ENCODE data around the gene PCSK7.

DNA sequence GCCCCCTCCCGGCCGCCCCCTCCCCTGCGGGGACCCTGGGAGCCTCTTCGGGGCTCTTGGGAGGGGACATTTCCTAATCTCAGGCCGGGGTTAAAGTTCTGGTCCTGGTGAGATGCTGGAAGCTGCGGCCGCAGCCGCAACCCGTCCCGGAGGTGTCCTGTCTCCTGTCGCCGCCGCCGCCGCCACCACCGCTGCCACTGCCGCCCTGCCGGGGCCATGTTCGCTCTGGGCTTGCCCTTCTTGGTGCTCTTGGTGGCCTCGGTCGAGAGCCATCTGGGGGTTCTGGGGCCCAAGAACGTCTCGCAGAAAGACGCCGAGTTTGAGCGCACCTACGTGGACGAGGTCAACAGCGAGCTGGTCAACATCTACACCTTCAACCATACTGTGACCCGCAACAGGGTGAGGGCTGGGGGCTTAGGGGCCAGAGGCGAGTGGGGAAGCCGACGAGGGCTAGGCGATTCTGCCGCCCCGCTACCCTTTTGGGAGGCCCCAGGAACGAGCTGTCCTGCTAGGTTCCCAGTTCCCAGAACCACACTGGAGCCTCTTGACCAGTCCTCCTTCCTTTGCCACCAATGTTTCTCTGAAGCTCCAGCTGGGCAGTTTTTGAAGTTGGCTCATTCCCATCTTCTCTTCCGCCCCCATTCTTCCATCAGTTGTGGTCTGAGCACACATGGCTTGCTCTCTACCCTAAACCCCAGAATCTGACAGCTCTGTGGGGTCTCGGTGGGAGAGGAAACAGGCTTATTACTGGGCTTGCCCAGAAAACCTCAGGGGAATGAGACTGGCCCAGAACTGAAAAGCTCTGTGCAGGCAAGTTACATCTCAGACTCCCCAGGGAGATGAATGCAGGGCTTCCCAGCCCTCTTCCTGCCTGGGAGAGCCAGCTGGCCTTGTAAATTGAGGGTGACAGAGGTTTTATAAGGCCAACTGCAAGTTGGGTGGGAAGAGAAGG, 52.5 kb downstream of the PCSK7 start:
- TF ChIP-seq POLR2A (IDR thresholded peaks at IDR 0.05; ENCODE audit: low read depth, low read length) (no peak), EZH2 (IDR thresholded peaks at IDR 0.05; ENCODE audit: borderline replicate concordance, low read depth, low read length, severe bottlenecking) (no peak), POLR2AphosphoS5 (IDR thresholded peaks at IDR 0.05; ENCODE audit: insufficient read depth, low read depth, low read length) (no peak), FOS (IDR thresholded peaks at IDR 0.05; ENCODE audit: borderline replicate concordance, insufficient read depth, low read length) (no peak)
- TF ChIP-seq, protein P1, sequence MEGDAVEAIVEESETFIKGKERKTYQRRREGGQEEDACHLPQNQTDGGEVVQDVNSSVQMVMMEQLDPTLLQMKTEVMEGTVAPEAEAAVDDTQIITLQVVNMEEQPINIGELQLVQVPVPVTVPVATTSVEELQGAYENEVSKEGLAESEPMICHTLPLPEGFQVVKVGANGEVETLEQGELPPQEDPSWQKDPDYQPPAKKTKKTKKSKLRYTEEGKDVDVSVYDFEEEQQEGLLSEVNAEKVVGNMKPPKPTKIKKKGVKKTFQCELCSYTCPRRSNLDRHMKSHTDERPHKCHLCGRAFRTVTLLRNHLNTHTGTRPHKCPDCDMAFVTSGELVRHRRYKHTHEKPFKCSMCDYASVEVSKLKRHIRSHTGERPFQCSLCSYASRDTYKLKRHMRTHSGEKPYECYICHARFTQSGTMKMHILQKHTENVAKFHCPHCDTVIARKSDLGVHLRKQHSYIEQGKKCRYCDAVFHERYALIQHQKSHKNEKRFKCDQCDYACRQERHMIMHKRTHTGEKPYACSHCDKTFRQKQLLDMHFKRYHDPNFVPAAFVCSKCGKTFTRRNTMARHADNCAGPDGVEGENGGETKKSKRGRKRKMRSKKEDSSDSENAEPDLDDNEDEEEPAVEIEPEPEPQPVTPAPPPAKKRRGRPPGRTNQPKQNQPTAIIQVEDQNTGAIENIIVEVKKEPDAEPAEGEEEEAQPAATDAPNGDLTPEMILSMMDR (IDR thresholded peaks at IDR 0.05; ENCODE audit: extremely low read depth in 1 of 2, insufficient read depth in 1 of 2, low read depth in 1 of 2, low read length in 2 of 2): no peak
- TF ChIP-seq, protein P2, sequence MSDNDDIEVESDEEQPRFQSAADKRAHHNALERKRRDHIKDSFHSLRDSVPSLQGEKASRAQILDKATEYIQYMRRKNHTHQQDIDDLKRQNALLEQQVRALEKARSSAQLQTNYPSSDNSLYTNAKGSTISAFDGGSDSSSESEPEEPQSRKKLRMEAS (IDR thresholded peaks at IDR 0.05; ENCODE audit: insufficient read depth, insufficient read length): no peak
